GM12878 (cell line): ENCODE data around the gene EMILIN3. TPM values are rescaled to one million over a fixed set of nuclear protein-coding genes. Genes with fewer than 3 reads are reported as not detected.
A peak's percentile ranks its signal among the peaks of the same experiment; 100 is the strongest.

Source experiments
- CHD4 ChIP-seq: fragments of 200-600 bp; sonication (generic); IDR thresholded peaks from 2 replicates; pipeline ENCODE4 v1.6.1; 2016; ENCODE audit warnings: mild to moderate bottlenecking
- EP300 ChIP-seq, 2 experiments: fragments of 150-350 bp in 1 of 2; IDR thresholded peaks; 2 replicates each; pipeline ENCODE4 v1.6.1; 2011 to 2012; ENCODE audit warnings: low read depth in 2 of 2, low read length in 2 of 2, borderline replicate concordance in 1 of 2, improper control_type of control experiment in 1 of 2, inconsistent platforms in 1 of 2; ENCODE audit not compliant: control insufficient read depth in 1 of 2
- KDM1A ChIP-seq: fragments of 200-600 bp; sonication (generic); IDR thresholded peaks from 2 replicates; pipeline ENCODE4 v1.6.1; 2016; ENCODE audit warnings: borderline replicate concordance
- NFYA ChIP-seq: IDR thresholded peaks from 2 replicates; pipeline ENCODE4 v1.6.1; 2011; ENCODE audit warnings: low read depth, mild to moderate bottlenecking, low read length, improper control_type of control experiment, borderline replicate concordance
- SMARCA5 ChIP-seq: fragments of 450-650 bp; IDR thresholded peaks from 2 replicates; pipeline ENCODE4 v1.6.1; 2017; ENCODE audit warnings: mild to moderate bottlenecking
- SRF ChIP-seq, 2 experiments: IDR thresholded peaks; 2 replicates each; pipeline ENCODE4 v1.6.1; 2011; ENCODE audit warnings: low read depth in 2 of 2, low read length in 2 of 2, mild to moderate bottlenecking in 1 of 2, moderate library complexity in 1 of 2
- polyA plus RNA-seq, 11 experiments: library from polyadenylated mRNA; depleted of rRNA in 4 of 11; unstranded in 6 of 11; stranded (reverse) in 5 of 11; fragments of >200 nt; fragmentation: Nextera tagmentation in 4 of 11; fragmentation: Illumina TruSeq in 1 of 11; extraction: Ambion mirVana in 4 of 11; extraction: Trizol in 1 of 11; gene quantifications; 1 replicate in 1 of 11; 2 replicates in 10 of 11; pipeline versions ENCODE4 v1.2.1 to v1.2.3, GENCODE V29; 2011 to 2016; ENCODE audit warnings: inconsistent platforms in 2 of 11, missing spikeins in 2 of 11, low read depth in 1 of 11
- total RNA-seq, 4 experiments: library from RNA; depleted of rRNA in 3 of 4; stranded (reverse); fragments of >200 nt in 3 of 4; fragmentation: Illumina TruSeq in 1 of 4; extraction: Trizol in 1 of 4; gene quantifications; 2 replicates each; pipeline versions ENCODE4 v1.2.1 to v1.2.3, GENCODE V29; 2013 to 2021
- TF ChIP-seq, protein P1 (sequence below): IDR thresholded peaks from 2 replicates; pipeline ENCODE4 v1.6.1; 2012; ENCODE audit warnings: low read depth, low read length, improper control_type of control experiment
- TF ChIP-seq, protein P2 (sequence below): fragments of 450-650 bp; conservative IDR thresholded peaks from 2 replicates; pipeline ENCODE4 v1.6.1; 2017; ENCODE audit warnings: mild to moderate bottlenecking, moderate library complexity
- TF ChIP-seq, protein P3 (sequence below): fragments of 450-650 bp; IDR thresholded peaks from 2 replicates; pipeline ENCODE4 v1.6.1; 2017; ENCODE audit warnings: borderline replicate concordance
- TF ChIP-seq, protein P4 (sequence below): fragments of 450-650 bp; IDR thresholded peaks from 2 replicates; pipeline ENCODE4 v1.6.1; 2018; ENCODE audit warnings: borderline replicate concordance, mild to moderate bottlenecking; ENCODE audit not compliant: partially characterized antibody
- TF ChIP-seq, protein P5 (sequence below): fragments of 450-650 bp; IDR thresholded peaks from 2 replicates; pipeline ENCODE4 v1.6.1; 2017; ENCODE audit warnings: mild to moderate bottlenecking, low read depth, inconsistent platforms; ENCODE audit not compliant: poor library complexity, severe bottlenecking
- TF ChIP-seq, protein P6 (sequence below): fragments of 150-350 bp; IDR thresholded peaks from 2 replicates; pipeline ENCODE4 v1.6.1; 2016; ENCODE audit warnings: low read depth, low read length
- TF ChIP-seq, protein P7 (sequence below): fragments of 450-650 bp; formaldehyde crosslinking; IDR thresholded peaks from 2 replicates; pipeline ENCODE4 v1.4.0; 2022; ENCODE audit warnings: mild to moderate bottlenecking, moderate library complexity

EMILIN3 gene
- total and polyA plus RNA-seq, 10 of the 15 experiments (the other 5 are each of a cell fraction or from before 2014, with no cell fraction given), result not detected

DNA sequence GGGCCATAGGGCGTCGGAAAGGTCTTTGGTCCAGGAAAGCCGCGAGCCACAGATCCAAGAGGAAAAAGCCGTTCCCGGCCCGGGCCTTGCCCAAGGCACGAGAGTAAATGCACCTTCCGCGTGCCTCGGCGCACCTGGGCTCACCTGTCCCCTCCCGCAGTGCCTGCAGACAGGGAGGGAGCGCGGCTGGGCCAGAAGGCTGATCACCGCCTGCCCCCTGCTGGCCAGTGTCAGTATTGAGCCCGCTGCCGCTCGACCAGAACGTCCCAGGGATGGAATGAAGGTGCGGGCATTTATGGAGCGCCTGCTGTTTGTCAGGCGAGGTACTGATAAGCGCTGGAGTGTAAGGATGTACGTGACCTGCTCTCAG lies 26.7 kb downstream of the EMILIN3 start (continued):
- TF ChIP-seq EP300 (IDR thresholded peaks at IDR 0.05; ENCODE audit: borderline replicate concordance in 1 of 2, control insufficient read depth in 1 of 2, low read depth in 2 of 2, low read length in 2 of 2), result no peak
- no peak for TF ChIP-seq KDM1A
- no peak for TF ChIP-seq NFYA
- no peak for TF ChIP-seq SRF (IDR thresholded peaks at IDR 0.05; ENCODE audit: low read depth in 2 of 2, low read length in 2 of 2)
- TF ChIP-seq, protein P1, sequence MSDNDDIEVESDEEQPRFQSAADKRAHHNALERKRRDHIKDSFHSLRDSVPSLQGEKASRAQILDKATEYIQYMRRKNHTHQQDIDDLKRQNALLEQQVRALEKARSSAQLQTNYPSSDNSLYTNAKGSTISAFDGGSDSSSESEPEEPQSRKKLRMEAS, result no peak
- TF ChIP-seq, protein P2, sequence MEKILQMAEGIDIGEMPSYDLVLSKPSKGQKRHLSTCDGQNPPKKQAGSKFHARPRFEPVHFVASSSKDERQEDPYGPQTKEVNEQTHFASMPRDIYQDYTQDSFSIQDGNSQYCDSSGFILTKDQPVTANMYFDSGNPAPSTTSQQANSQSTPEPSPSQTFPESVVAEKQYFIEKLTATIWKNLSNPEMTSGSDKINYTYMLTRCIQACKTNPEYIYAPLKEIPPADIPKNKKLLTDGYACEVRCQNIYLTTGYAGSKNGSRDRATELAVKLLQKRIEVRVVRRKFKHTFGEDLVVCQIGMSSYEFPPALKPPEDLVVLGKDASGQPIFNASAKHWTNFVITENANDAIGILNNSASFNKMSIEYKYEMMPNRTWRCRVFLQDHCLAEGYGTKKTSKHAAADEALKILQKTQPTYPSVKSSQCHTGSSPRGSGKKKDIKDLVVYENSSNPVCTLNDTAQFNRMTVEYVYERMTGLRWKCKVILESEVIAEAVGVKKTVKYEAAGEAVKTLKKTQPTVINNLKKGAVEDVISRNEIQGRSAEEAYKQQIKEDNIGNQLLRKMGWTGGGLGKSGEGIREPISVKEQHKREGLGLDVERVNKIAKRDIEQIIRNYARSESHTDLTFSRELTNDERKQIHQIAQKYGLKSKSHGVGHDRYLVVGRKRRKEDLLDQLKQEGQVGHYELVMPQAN, result no peak
- peak; percentile 85 for TF ChIP-seq SMARCA5
- TF ChIP-seq, protein P3, sequence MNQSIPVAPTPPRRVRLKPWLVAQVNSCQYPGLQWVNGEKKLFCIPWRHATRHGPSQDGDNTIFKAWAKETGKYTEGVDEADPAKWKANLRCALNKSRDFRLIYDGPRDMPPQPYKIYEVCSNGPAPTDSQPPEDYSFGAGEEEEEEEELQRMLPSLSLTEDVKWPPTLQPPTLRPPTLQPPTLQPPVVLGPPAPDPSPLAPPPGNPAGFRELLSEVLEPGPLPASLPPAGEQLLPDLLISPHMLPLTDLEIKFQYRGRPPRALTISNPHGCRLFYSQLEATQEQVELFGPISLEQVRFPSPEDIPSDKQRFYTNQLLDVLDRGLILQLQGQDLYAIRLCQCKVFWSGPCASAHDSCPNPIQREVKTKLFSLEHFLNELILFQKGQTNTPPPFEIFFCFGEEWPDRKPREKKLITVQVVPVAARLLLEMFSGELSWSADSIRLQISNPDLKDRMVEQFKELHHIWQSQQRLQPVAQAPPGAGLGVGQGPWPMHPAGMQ, result no peak
- TF ChIP-seq, protein P4, sequence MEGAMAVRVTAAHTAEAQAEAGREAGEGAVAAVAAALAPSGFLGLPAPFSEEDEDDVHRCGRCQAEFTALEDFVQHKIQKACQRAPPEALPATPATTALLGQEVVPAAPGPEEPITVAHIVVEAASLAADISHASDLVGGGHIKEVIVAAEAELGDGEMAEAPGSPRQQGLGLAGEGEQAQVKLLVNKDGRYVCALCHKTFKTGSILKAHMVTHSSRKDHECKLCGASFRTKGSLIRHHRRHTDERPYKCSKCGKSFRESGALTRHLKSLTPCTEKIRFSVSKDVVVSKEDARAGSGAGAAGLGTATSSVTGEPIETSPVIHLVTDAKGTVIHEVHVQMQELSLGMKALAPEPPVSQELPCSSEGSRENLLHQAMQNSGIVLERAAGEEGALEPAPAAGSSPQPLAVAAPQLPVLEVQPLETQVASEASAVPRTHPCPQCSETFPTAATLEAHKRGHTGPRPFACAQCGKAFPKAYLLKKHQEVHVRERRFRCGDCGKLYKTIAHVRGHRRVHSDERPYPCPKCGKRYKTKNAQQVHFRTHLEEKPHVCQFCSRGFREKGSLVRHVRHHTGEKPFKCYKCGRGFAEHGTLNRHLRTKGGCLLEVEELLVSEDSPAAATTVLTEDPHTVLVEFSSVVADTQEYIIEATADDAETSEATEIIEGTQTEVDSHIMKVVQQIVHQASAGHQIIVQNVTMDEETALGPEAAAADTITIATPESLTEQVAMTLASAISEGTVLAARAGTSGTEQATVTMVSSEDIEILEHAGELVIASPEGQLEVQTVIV, result no peak
- TF ChIP-seq CHD4, result no peak
- TF ChIP-seq, protein P5, sequence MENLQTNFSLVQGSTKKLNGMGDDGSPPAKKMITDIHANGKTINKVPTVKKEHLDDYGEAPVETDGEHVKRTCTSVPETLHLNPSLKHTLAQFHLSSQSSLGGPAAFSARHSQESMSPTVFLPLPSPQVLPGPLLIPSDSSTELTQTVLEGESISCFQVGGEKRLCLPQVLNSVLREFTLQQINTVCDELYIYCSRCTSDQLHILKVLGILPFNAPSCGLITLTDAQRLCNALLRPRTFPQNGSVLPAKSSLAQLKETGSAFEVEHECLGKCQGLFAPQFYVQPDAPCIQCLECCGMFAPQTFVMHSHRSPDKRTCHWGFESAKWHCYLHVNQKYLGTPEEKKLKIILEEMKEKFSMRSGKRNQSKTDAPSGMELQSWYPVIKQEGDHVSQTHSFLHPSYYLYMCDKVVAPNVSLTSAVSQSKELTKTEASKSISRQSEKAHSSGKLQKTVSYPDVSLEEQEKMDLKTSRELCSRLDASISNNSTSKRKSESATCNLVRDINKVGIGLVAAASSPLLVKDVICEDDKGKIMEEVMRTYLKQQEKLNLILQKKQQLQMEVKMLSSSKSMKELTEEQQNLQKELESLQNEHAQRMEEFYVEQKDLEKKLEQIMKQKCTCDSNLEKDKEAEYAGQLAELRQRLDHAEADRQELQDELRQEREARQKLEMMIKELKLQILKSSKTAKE, result no peak
- TF ChIP-seq, protein P6, sequence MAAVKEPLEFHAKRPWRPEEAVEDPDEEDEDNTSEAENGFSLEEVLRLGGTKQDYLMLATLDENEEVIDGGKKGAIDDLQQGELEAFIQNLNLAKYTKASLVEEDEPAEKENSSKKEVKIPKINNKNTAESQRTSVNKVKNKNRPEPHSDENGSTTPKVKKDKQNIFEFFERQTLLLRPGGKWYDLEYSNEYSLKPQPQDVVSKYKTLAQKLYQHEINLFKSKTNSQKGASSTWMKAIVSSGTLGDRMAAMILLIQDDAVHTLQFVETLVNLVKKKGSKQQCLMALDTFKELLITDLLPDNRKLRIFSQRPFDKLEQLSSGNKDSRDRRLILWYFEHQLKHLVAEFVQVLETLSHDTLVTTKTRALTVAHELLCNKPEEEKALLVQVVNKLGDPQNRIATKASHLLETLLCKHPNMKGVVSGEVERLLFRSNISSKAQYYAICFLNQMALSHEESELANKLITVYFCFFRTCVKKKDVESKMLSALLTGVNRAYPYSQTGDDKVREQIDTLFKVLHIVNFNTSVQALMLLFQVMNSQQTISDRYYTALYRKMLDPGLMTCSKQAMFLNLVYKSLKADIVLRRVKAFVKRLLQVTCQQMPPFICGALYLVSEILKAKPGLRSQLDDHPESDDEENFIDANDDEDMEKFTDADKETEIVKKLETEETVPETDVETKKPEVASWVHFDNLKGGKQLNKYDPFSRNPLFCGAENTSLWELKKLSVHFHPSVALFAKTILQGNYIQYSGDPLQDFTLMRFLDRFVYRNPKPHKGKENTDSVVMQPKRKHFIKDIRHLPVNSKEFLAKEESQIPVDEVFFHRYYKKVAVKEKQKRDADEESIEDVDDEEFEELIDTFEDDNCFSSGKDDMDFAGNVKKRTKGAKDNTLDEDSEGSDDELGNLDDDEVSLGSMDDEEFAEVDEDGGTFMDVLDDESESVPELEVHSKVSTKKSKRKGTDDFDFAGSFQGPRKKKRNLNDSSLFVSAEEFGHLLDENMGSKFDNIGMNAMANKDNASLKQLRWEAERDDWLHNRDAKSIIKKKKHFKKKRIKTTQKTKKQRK, result no peak
- TF ChIP-seq, protein P7, sequence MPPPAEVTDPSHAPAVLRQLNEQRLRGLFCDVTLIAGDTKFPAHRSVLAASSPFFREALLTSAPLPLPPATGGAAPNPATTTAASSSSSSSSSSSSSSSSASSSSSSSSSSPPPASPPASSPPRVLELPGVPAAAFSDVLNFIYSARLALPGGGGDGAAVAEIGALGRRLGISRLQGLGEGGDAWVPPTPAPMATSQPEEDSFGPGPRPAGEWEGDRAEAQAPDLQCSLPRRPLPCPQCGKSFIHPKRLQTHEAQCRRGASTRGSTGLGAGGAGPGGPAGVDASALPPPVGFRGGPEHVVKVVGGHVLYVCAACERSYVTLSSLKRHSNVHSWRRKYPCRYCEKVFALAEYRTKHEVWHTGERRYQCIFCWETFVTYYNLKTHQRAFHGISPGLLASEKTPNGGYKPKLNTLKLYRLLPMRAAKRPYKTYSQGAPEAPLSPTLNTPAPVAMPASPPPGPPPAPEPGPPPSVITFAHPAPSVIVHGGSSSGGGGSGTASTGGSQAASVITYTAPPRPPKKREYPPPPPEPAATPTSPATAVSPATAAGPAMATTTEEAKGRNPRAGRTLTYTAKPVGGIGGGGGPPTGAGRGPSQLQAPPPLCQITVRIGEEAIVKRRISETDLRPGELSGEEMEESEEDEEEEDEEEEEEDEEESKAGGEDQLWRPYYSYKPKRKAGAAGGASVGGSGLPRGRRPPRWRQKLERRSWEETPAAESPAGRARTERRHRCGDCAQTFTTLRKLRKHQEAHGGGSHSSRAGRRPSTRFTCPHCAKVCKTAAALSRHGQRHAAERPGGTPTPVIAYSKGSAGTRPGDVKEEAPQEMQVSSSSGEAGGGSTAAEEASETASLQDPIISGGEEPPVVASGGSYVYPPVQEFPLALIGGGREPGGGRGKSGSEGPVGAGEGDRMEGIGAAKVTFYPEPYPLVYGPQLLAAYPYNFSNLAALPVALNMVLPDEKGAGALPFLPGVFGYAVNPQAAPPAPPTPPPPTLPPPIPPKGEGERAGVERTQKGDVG (CRISPR knock-in tag), result no peak
